A673 (cell line): Measurements from ENCODE around the gene NDRG3. TPM values are rescaled to one million over a fixed set of nuclear protein-coding genes. Genes with fewer than 3 reads are reported as not detected.

Experiments used
- BruUV-seq: library from RNA; stranded (reverse); fragments of 400-500 nt; replicated peaks from 2 replicates; lab custom pipeline; 2021; lab: Mats Ljungman, UMichigan
- CTCF ChIA-PET: fragments of 300-600 bp; sonication (Branson Sonifier 250); formaldehyde crosslinking; loops from one replicate; lab custom pipeline; 2022; ENCODE audit warnings: antibody characterized with exemption; lab: Charles Lee
- POLR2A ChIA-PET: fragments of 300-600 bp; sonication (Branson Sonifier 250); formaldehyde crosslinking; loops from one replicate; lab custom pipeline; 2022; ENCODE audit warnings: antibody characterized with exemption; ENCODE audit not compliant: low non-redundant PET; lab: Charles Lee
- DNase-seq: peaks from one replicate; pipeline ENCODE4 v3.0.0-alpha.2; 2015; ENCODE audit warnings: low spot score
- H3K27ac ChIP-seq: fragments of 200-600 bp; sonication (generic); 2 replicates; pipeline ENCODE4 v1.5.1; 2016; ENCODE audit warnings: mixed run types, low read depth, mild to moderate bottlenecking, mixed read lengths, antibody characterized with exemption, low read length; ENCODE audit not compliant: poor library complexity, severe bottlenecking
- H3K27me3 ChIP-seq: fragments of 200-600 bp; sonication (generic); replicated peaks from 2 replicates; pipeline ENCODE4 v1.6.1; 2017; ENCODE audit warnings: mixed run types, low read depth, mild to moderate bottlenecking, mixed read lengths, antibody characterized with exemption, low read length; ENCODE audit not compliant: insufficient read depth, poor library complexity
- H3K36me3 ChIP-seq: fragments of 200-600 bp; sonication (generic); 2 replicates; pipeline ENCODE4 v1.6.1; 2016; ENCODE audit warnings: mixed run types, mild to moderate bottlenecking, mixed read lengths, antibody characterized with exemption, low read length; ENCODE audit not compliant: insufficient read depth, poor library complexity, severe bottlenecking
- H3K4me1 ChIP-seq: fragments of 200-600 bp; sonication (generic); 2 replicates; pipeline ENCODE4 v1.6.1; 2017; ENCODE audit warnings: mixed run types, mild to moderate bottlenecking, mixed read lengths, antibody characterized with exemption, low read length; ENCODE audit not compliant: insufficient read depth, poor library complexity, severe bottlenecking
- H3K4me3 ChIP-seq: fragments of 200-600 bp; sonication (generic); 2 replicates; pipeline ENCODE4 v1.5.1; 2016; ENCODE audit warnings: low read depth, mixed run types, mild to moderate bottlenecking, mixed read lengths, low read length; ENCODE audit not compliant: poor library complexity, severe bottlenecking
- H3K9me3 ChIP-seq: fragments of 200-600 bp; sonication (generic); 2 replicates; pipeline ENCODE4 v1.6.1; 2016; ENCODE audit warnings: mixed run types, low read depth, mild to moderate bottlenecking, mixed read lengths, antibody characterized with exemption, low read length; ENCODE audit not compliant: poor library complexity, severe bottlenecking
- CTCF ChIP-seq: fragments of 300-800, 200-600 bp; sonication (generic); conservative IDR thresholded peaks from 2 replicates; pipeline ENCODE4 v1.5.1; 2017; ENCODE audit warnings: low read depth, mild to moderate bottlenecking, antibody characterized with exemption, low read length, moderate library complexity, mixed read lengths
- EZH2 ChIP-seq: fragments of 200-600 bp; sonication (generic); IDR thresholded peaks from 2 replicates; pipeline ENCODE4 v1.6.1; 2017; ENCODE audit warnings: borderline replicate concordance, low read depth, mild to moderate bottlenecking, mixed read lengths, antibody characterized with exemption, low read length; ENCODE audit not compliant: poor library complexity, severe bottlenecking
- intact Hi-C: fragments of 100-400 bp; cut with micrococcal nuclease; formaldehyde crosslinking; loops from one replicate; pipeline ENCODE4 v1.10.0; 2022; ENCODE audit not compliant: unreplicated experiment
- total RNA-seq: library from RNA; stranded (reverse); gene quantifications from 2 replicates; pipeline ENCODE4 v1.2.3, GENCODE V29; 2021

Gene NDRG3
- total RNA-seq, 1 experiment from 2014 or later = 17.6 TPM

- no peaks in the 10 kb centered on the region for H3K36me3 ChIP-seq
- CTCF ChIA-PET = no interaction called here
- POLR2A ChIA-PET = interaction anchor here (0.7 kb wide), 1 partner anchor 183 kb away, joined by 3 read pairs; no protein-coding TSS in a partner anchor
- no peak for DNase-seq
- H3K27me3 ChIP-seq = no peaks in the 10 kb centered on the region
- no peaks in the 10 kb centered on the region for H3K9me3 ChIP-seq
- no peaks in the 10 kb centered on the region for H3K4me1 ChIP-seq
- no peak overlapping the region for H3K4me3 ChIP-seq
- no peak overlapping the region for H3K27ac ChIP-seq
- intact Hi-C loops = no loop called here
- BruUV-seq = no TSS peak
- TF ChIP-seq CTCF (no peak), EZH2 (no peak)
Observed at GRCh38 chr20:36670665-36671357, 75.1 kb downstream of the NDRG3 start.

DNA sequence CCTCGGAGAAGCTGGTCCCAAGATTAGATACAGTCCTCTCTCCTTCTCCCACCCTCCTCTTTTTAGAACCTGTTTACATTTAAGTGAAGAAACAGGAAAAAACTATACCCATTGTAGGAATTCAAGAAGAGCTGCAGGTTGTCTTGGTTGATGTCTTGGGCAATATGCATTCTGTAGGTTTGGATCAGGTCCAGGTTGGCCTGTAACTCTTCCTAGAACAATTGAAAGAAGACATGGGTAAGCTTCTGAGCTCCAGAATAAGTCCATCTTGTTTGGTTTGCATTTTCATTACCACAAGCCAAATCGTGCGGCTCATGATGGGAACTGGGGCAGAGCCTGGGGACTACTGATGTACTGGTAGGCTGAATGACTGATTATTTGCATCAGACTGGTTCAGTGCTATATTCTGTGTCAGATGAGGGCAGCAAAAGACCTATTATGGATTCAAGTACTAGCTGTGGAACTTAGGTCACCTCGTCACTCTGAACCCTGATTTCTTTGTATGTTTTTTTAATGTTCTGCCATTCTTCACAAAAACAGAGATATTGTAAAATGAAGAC, 79.6 kb downstream of the NDRG3 start:
- POLR2A ChIA-PET = no interaction called here

GRCh38 chr20:36663031-36663430, 82.9 kb downstream of the NDRG3 start:
- POLR2A ChIA-PET = no interaction called here
- Histone ChIP-seq H3K27ac (no peak overlapping the region), H3K4me1 (no peaks in the 10 kb centered on the region), H3K36me3 (no peaks in the 10 kb centered on the region), H3K9me3 (no peaks in the 10 kb centered on the region), H3K4me3 (no peak overlapping the region), H3K27me3 (no peaks in the 10 kb centered on the region)
- no TSS peak for BruUV-seq
- intact Hi-C loops = no loop called here
- DNase-seq = no peak
- TF ChIP-seq EZH2 = no peak
- no peak for TF ChIP-seq CTCF
- CTCF ChIA-PET = no interaction called here

More for the DNA sequence above, 79.6 kb downstream of the NDRG3 start:
- Histone ChIP-seq H3K9me3 (no peaks in the 10 kb centered on the region), H3K27ac (no peak overlapping the region), H3K4me3 (no peak overlapping the region), H3K27me3 (no peaks in the 10 kb centered on the region), H3K36me3 (no peaks in the 10 kb centered on the region), H3K4me1 (no peaks in the 10 kb centered on the region)
- CTCF ChIA-PET = interaction anchor here (0.9 kb wide), 1 partner anchor 88 kb away, joined by 3 read pairs; no protein-coding TSS in a partner anchor
- intact Hi-C loops = no loop called here
- peak; percentile 24 for DNase-seq
- peak; percentile 27; the same call in 1 of the 2 replicates for TF ChIP-seq CTCF
- TF ChIP-seq EZH2 = no peak
- BruUV-seq = no TSS peak
